DMS114 treated with DMSO at 0.1 percent for 48 hours (cell line): Measurements from ENCODE around the gene HMCN1.

Source experiments
- DNase-seq: peaks from one replicate; lab custom pipeline; 2025; ENCODE audit not compliant: unreplicated experiment; lab: John Stamatoyannopoulos, UW

Gene HMCN1

GRCh38 chr1:186002406-186002805 is 268.2 kb downstream of the HMCN1 start:
- DNase-seq, result no peak

- no peak for DNase-seq
Measured at GRCh38 chr1:186009039-186009737, 275.0 kb downstream of the HMCN1 start.

GRCh38 chr1:186014370-186015037 is 280.3 kb downstream of the HMCN1 start:
- DNase-seq, result no peak

- DNase-seq, result no peak
Measured at GRCh38 chr1:186016856-186017255, 282.7 kb downstream of the HMCN1 start.

GRCh38 chr1:186022184-186022583 is 288.0 kb downstream of the HMCN1 start:
- DNase-seq, result no peak

GRCh38 chr1:186026946-186027345 is 292.8 kb downstream of the HMCN1 start:
- DNase-seq, result no peak

- no peak for DNase-seq
Measured at GRCh38 chr1:186027621-186028020, 293.4 kb downstream of the HMCN1 start.

- no peak for DNase-seq
Measured at GRCh38 chr1:186030453-186030852, 296.3 kb downstream of the HMCN1 start.

- DNase-seq, result no peak
Measured at GRCh38 chr1:186033847-186034271, 299.7 kb downstream of the HMCN1 start.

- no peak for DNase-seq
Measured at GRCh38 chr1:186042230-186042629, 308.0 kb downstream of the HMCN1 start.

GRCh38 chr1:186043296-186043695 is 309.1 kb downstream of the HMCN1 start:
- DNase-seq, result no peak

- no peak for DNase-seq
Measured at GRCh38 chr1:186044079-186044685, 310.0 kb downstream of the HMCN1 start.

GRCh38 chr1:186046437-186047211 is 312.4 kb downstream of the HMCN1 start:
- DNase-seq, result no peak

GRCh38 chr1:186050360-186050759 is 316.2 kb downstream of the HMCN1 start:
- DNase-seq, result no peak

- no peak for DNase-seq
Measured at GRCh38 chr1:186054003-186054402, 319.8 kb downstream of the HMCN1 start.

GRCh38 chr1:186054932-186055331 is 320.7 kb downstream of the HMCN1 start:
- DNase-seq, result no peak

GRCh38 chr1:186055846-186056245 is 321.7 kb downstream of the HMCN1 start:
- no peak for DNase-seq

- no peak for DNase-seq
Measured at GRCh38 chr1:186057086-186057485, 322.9 kb downstream of the HMCN1 start.

GRCh38 chr1:186059311-186059710 is 325.1 kb downstream of the HMCN1 start:
- DNase-seq, result no peak

- DNase-seq, result no peak
Measured at GRCh38 chr1:186059752-186060151, 325.6 kb downstream of the HMCN1 start.

GRCh38 chr1:186060226-186060625 is 326.0 kb downstream of the HMCN1 start:
- DNase-seq, result no peak
